HG03378 (cell line): ENCODE data around the gene RHBDL1.
"Not testable (repeated sequence)": the region's sequence is repeated elsewhere in the genome, so short reads cannot be mapped to it uniquely, and the experiment has no call there.

ENCODE experiments used
- ATAC-seq: cut with Tn5 transposase; IDR thresholded peaks from one replicate; pipeline ENCODE4 v1.9.1; 2021; ENCODE audit warnings: mild to moderate bottlenecking, moderate library complexity; ENCODE audit not compliant: unreplicated experiment

The RHBDL1 gene

GRCh38 chr16:704047-704446 lies 28.6 kb downstream of the RHBDL1 start:
- ATAC-seq, result no peak

- ATAC-seq, result no peak
These were observed 29.3 kb downstream of the RHBDL1 start for GRCh38 chr16:704552-705380.

GRCh38 chr16:705431-706188 lies 30.1 kb downstream of the RHBDL1 start, which contains the start of gene FBXL16:
FBXL16 (minus strand) TSS chr16:705801; CDS start chr16:697405, 8,396 bp downstream.
- no peak for ATAC-seq

GRCh38 chr16:706189-707061 lies 31.0 kb downstream of the RHBDL1 start:
- no peak for ATAC-seq

GRCh38 chr16:707062-707538 lies 31.6 kb downstream of the RHBDL1 start:
- ATAC-seq, result no peak

GRCh38 chr16:708019-708418 lies 32.5 kb downstream of the RHBDL1 start:
- no peak for ATAC-seq

- no peak for ATAC-seq
These were observed 33.5 kb downstream of the RHBDL1 start for GRCh38 chr16:708959-709358.

GRCh38 chr16:709566-710499 lies 34.4 kb downstream of the RHBDL1 start:
- ATAC-seq, result no peak

- no peak for ATAC-seq
These were observed 35.1 kb downstream of the RHBDL1 start for GRCh38 chr16:710500-711075.

- ATAC-seq, result no peak
These were observed 35.6 kb downstream of the RHBDL1 start for GRCh38 chr16:711084-711483.

GRCh38 chr16:711548-712320 lies 36.3 kb downstream of the RHBDL1 start:
- ATAC-seq, result no peak

GRCh38 chr16:712740-713250 lies 37.3 kb downstream of the RHBDL1 start:
- not testable (repeated sequence) for ATAC-seq

- no peak for ATAC-seq
These were observed 38.6 kb downstream of the RHBDL1 start for GRCh38 chr16:714079-714478.

- ATAC-seq, result no peak
These were observed 39.3 kb downstream of the RHBDL1 start, which contains the start of gene METRN for GRCh38 chr16:714558-715476. METRN (plus strand) TSS chr16:715118; CDS start chr16:715290, 172 bp downstream.

- no peak for ATAC-seq
These were observed 40.2 kb downstream of the RHBDL1 start for GRCh38 chr16:715477-716199.

- no peak for ATAC-seq
These were observed 40.7 kb downstream of the RHBDL1 start for GRCh38 chr16:716200-716568.
